Non-pigmented ciliary epithelial cell (primary cell): Measurements from ENCODE around the gene DHCR7.

Experiments used
- DNase-seq: peaks from one replicate; pipeline ENCODE4 v3.0.0-alpha.2; 2010; ENCODE audit warnings: low read depth

The DHCR7 gene

GRCh38 chr11:71408826-71409225, 39.4 kb downstream of the DHCR7 start:
- DNase-seq, result no peak

- DNase-seq, result no peak
Observed at GRCh38 chr11:71407356-71407755, 40.8 kb downstream of the DHCR7 start.

GRCh38 chr11:71406681-71407080, 41.5 kb downstream of the DHCR7 start:
- no peak for DNase-seq

GRCh38 chr11:71404209-71404608, 44.0 kb downstream of the DHCR7 start:
- DNase-seq, result no peak

- DNase-seq, result no peak
Observed at GRCh38 chr11:71402878-71403277, 45.3 kb downstream of the DHCR7 start.

GRCh38 chr11:71400216-71400615, 48.0 kb downstream of the DHCR7 start:
- DNase-seq, result no peak

- DNase-seq, result no peak
Observed at GRCh38 chr11:71399341-71399740, 48.9 kb downstream of the DHCR7 start.

DNA sequence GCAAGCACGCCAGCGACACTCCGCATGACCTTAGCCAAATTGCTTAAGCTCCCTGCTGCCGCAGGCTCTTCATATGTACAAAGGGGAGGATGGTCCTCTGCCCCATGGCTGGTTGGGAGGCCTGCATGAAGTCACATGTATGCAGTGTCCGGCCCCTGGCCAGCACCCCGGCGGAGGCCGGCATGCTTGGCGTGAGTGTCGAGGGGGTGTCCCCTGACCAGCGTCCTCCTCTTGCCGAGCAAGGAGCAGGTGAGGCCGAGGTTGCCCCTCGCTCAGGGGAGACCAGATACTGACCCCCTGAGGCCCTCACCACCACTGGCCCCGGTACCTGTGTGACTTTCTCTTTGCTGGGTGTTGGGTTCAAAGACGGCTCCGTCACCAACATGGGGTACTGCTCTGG, 50.2 kb downstream of the DHCR7 start:
- DNase-seq, result no peak

DNA sequence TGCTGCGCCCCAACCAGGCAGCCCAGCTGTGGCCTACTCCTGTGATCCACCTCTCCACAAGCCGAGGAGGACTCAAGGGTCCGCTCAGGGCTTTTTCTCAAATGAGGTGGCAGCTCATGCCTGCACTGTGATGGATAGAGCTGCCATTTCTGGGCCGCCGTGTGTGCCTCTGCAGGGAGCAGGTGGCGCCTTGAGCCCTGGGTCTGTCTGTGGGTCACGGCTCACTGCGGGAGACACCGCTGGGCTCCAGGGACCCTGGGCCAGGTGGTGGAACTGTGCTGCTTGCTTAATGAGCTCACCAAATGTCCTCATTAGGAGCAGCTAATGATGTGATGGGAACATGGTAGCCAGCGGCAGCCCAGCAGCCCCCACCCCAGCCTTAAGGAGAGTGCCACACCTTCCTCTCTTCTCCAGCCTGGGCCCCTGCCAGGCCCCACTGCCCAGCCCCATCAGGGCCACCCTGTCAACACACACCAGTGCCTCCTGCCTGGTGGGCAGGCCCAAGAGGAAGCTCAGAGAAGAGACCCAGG, 50.8 kb downstream of the DHCR7 start:
- no peak for DNase-seq

- no peak for DNase-seq
Observed at GRCh38 chr11:71396548-71397123, 51.6 kb downstream of the DHCR7 start.

- DNase-seq, result no peak
Observed at GRCh38 chr11:71395774-71396173, 52.4 kb downstream of the DHCR7 start.

GRCh38 chr11:71395263-71395560, 53.0 kb downstream of the DHCR7 start:
- DNase-seq, result no peak

- DNase-seq, result no peak
Observed at GRCh38 chr11:71393283-71393682, 54.9 kb downstream of the DHCR7 start.

- no peak for DNase-seq
Observed at GRCh38 chr11:71391796-71392195, 56.4 kb downstream of the DHCR7 start.

GRCh38 chr11:71391352-71391751, 56.8 kb downstream of the DHCR7 start:
- no peak for DNase-seq

- no peak for DNase-seq
Observed at GRCh38 chr11:71388637-71389235, 59.5 kb downstream of the DHCR7 start.

DNA sequence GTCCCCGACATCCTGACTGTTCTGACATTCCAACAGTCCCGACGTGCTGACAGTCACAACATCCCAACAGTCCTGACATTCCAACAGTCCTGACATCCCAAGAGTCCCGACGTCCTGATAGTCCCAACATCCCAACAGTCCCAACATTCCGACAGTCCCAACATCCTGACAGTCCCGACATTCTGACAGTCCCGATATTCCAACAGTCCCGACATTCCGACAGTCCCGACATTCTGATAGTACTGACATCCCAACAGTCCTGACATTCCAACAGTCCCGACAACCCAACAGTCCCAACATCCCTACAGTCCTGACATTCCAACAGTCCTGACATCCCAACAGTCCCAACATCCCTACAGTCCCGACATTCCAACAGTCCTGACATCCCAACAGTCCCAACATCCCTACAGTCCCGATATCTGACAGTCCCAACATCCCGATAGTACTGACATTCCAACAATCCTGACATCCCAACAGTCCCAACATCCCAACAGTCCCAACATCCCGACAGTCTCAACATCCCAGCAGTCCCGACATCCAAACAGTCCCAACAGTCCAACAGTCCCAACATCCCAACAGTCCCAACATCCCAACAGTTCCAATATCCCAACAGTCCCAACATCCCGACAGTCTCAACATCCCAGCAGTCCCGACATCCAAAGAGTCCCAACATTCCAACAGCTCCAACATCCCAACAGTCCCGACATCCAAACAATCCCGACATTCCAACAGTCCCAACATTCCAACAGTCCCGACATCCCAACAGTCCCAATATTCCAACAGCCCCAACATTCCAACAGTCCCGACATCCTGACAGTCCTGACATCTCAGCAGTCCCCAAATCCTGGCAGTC, 60.2 kb downstream of the DHCR7 start:
- no peak for DNase-seq

DNA sequence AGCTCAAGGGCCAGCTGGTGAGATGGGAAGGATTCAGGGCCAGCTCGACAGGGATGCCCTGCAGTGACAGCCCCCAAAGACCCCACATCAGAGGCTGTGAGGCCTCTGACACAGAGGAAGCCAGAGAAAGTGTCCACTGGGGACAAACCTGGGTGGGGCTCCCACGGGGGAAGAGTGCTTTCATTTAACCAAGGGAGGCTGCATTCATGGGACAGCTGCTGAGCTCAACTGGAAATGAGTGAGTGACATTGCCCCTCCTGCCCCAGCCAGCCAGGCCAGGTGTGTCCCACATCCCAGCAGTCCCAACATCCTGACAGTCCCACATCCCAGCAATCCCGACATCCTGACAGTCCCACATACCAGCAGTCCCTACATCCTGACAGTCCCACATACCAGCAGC, 61.0 kb downstream of the DHCR7 start:
- no peak for DNase-seq

DNA sequence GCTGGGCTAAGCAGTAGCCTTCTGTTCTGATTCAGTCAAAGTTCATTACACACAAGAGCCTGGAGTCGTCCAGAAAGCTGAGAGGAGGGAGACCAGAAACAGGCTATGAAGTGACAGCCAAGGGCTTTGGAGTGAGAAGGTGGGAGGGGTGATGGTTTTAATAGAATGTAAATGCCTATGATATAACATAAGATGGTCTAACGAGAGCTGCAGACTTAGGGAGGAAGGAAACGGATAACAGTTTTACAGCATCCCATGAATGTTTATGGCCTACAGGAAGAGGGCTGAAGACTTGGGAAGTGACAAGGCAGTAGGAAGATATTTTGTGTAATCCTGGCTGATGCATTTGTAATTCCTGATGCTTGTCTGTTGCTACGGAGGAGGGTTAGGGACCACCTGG, 62.0 kb downstream of the DHCR7 start:
- no peak for DNase-seq

DNA sequence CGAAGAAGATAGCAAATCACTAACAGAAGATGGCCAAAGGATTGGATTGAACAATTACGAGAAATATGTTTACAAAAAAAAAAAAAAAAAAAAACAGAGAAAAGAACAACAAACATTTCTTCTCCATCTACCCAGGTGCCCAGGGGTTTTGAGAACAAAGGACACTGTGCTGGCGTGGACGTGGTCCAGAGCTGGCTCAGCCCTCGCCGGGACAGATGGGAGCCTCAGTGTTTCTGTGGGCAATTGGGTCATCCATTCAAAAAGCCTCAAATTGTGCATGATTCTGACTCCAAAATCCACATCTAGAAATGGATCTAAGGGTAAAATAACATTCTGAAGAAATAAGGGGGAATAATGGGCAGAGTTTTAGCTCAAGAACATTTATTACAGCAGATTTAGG, 63.1 kb downstream of the DHCR7 start:
- no peak for DNase-seq

GRCh38 chr11:71384561-71384960, 63.6 kb downstream of the DHCR7 start:
- no peak for DNase-seq
